Fibroblast of mammary gland (primary cell): ENCODE results near the gene TSC22D2.
A peak's percentile ranks its signal among the peaks of the same experiment; 100 is the strongest.

Source experiments
- DNase-seq: peaks from one replicate; pipeline ENCODE4 v3.0.0-alpha.2; 2010; ENCODE audit warnings: low read depth
- H3K4me3 ChIP-seq: 2 replicates; pipeline ENCODE4 v1.5.1; 2011; ENCODE audit warnings: low read depth, mild to moderate bottlenecking, low read length, moderate library complexity; ENCODE audit not compliant: control insufficient read depth
- CTCF ChIP-seq: conservative IDR thresholded peaks from 2 replicates; pipeline ENCODE4 v1.5.1; 2011; ENCODE audit warnings: low read depth, low read length, inconsistent platforms; ENCODE audit not compliant: control insufficient read depth, insufficient read depth

The TSC22D2 gene

GRCh38 chr3:150407051-150407807 lies 869 bp upstream of the TSC22D2 start:
- peak overlapping the region; percentile 63 for H3K4me3 ChIP-seq
- peak; percentile 88 for DNase-seq
- TF ChIP-seq CTCF = no peak

GRCh38 chr3:150407808-150408220 lies 284 bp upstream of the TSC22D2 start:
- peak overlapping the region; percentile 63 for H3K4me3 ChIP-seq
- no peak for TF ChIP-seq CTCF
- DNase-seq = no peak

- DNase-seq = no peak
- TF ChIP-seq CTCF = no peak
- H3K4me3 ChIP-seq = peak overlapping the region; percentile 96
Measured at GRCh38 chr3:150409125-150409511, 1.0 kb downstream of the TSC22D2 start.

GRCh38 chr3:150409512-150410310 lies 1.6 kb downstream of the TSC22D2 start:
- H3K4me3 ChIP-seq = peak overlapping the region; percentile 96
- DNase-seq = peak; percentile 61
- no peak for TF ChIP-seq CTCF

GRCh38 chr3:150410311-150411105 lies 2.4 kb downstream of the TSC22D2 start:
- TF ChIP-seq CTCF = no peak
- no peak for DNase-seq
- H3K4me3 ChIP-seq = peak overlapping the region; percentile 96

- no peak for DNase-seq
- no peak for TF ChIP-seq CTCF
- H3K4me3 ChIP-seq = peak overlapping the region; percentile 96
Measured at GRCh38 chr3:150411106-150411460, 3.0 kb downstream of the TSC22D2 start.
